Ascending aorta (tissue), 2 donors: ENCODE data around the gene LIMS2. TPM values are rescaled to one million over a fixed set of nuclear protein-coding genes. Genes with fewer than 3 reads are reported as not detected.

Source experiments
- DNase-seq, 2 donors: peaks; one replicate each; pipeline ENCODE4 v3.0.0-alpha.2; 2019; ENCODE audit warnings: low spot score in 2 of 2
- H3K27ac ChIP-seq, 2 donors: fragments of 200-600 bp; sonication (generic); one replicate each; pipeline ENCODE4 v1.5.1; 2016 to 2017; ENCODE audit warnings: mild to moderate bottlenecking in 1 of 2
- H3K27me3 ChIP-seq: fragments of 200-600 bp; sonication (generic); one replicate; pipeline ENCODE4 v1.5.1; 2017
- H3K36me3 ChIP-seq, 2 donors: fragments of 200-600 bp; sonication (generic); one replicate each; pipeline ENCODE4 v1.5.1; 2016
- H3K4me1 ChIP-seq, 2 donors: fragments of 200-600 bp; sonication (generic); one replicate each; pipeline ENCODE4 v1.5.1; 2016 to 2017; ENCODE audit warnings: mild to moderate bottlenecking in 1 of 2
- H3K4me3 ChIP-seq, 2 donors: fragments of 200-600 bp; sonication (generic); one replicate each; pipeline ENCODE4 v1.5.1; 2016 to 2017; ENCODE audit warnings: mild to moderate bottlenecking in 1 of 2
- H3K9me3 ChIP-seq, 2 donors: fragments of 200-600 bp; sonication (generic); one replicate each; pipeline ENCODE4 v1.5.1; 2016
- intact Hi-C: fragments of 100-400 bp; cut with DNase I; formaldehyde crosslinking; loops from one replicate; pipeline ENCODE4 v1.15.1; 2023
- total RNA-seq: library from RNA; depleted of rRNA; stranded (reverse); fragments of >200 nt; gene quantifications from one replicate; pipeline ENCODE4 v1.1.0, GENCODE V29; 2016
- TF ChIP-seq, protein P1 (sequence below), 3 experiments: fragments of 200-600 bp in 2 of 3; fragments of 450-650 bp in 1 of 3; sonication (generic) in 2 of 3; IDR thresholded peaks; one replicate each; pipeline ENCODE4 v1.5.1; 2016 to 2019; ENCODE audit warnings: antibody characterized with exemption in 3 of 3, mild to moderate bottlenecking in 1 of 3, moderate library complexity in 1 of 3

Gene LIMS2
- total RNA-seq, 1 donor from 2014 or later: 169 TPM

DNA sequence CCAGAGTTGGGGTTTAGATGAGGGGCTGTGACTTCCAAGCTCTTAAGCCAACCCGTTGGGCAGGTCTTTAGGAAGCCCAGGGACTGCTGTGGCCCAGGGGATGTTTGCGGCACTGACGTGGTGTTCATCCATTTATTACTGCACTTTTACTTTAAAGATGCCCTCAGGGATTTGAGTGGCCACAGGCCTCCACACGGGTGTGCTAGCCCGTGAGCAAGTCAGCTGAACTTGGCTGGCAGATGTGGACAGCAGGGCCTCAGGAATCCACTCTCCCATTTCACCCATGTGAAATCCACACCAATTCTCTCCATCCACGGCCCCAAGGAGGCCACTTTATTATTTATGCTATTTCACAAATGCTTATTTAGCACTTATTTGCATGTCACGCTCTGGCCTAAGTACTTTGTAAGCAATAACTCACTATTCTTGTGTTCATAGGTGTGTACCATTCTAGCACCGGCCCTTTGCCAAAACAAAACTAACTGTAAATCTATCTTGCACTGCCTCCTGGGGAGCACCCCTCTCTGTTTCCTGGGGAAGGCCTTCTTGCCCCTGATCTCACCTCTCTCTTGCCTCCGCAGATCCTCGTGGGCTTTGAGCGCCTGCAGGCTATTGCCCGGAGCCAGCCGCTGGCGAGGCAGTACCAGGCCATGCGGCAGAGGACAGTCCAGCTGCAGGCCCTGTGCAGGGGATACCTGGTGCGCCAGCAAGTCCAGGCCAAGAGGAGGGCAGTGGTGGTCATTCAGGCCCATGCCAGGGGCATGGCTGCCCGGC, 68.5 kb downstream of the LIMS2 start:
- TF ChIP-seq, protein P1, sequence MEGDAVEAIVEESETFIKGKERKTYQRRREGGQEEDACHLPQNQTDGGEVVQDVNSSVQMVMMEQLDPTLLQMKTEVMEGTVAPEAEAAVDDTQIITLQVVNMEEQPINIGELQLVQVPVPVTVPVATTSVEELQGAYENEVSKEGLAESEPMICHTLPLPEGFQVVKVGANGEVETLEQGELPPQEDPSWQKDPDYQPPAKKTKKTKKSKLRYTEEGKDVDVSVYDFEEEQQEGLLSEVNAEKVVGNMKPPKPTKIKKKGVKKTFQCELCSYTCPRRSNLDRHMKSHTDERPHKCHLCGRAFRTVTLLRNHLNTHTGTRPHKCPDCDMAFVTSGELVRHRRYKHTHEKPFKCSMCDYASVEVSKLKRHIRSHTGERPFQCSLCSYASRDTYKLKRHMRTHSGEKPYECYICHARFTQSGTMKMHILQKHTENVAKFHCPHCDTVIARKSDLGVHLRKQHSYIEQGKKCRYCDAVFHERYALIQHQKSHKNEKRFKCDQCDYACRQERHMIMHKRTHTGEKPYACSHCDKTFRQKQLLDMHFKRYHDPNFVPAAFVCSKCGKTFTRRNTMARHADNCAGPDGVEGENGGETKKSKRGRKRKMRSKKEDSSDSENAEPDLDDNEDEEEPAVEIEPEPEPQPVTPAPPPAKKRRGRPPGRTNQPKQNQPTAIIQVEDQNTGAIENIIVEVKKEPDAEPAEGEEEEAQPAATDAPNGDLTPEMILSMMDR (IDR thresholded peaks at IDR 0.05): no peak
- H3K9me3 ChIP-seq: no peaks in the 10 kb centered on the region
- no peaks in the 10 kb centered on the region for H3K27me3 ChIP-seq
- H3K27ac ChIP-seq: no peak overlapping the region
- intact Hi-C loops: no loop called here
- peak in 1 of 2 donors; percentile 25 for DNase-seq
- H3K4me1 ChIP-seq: no peaks in the 10 kb centered on the region
- no peaks in the 10 kb centered on the region for H3K36me3 ChIP-seq
- no peak overlapping the region for H3K4me3 ChIP-seq

- H3K9me3 ChIP-seq: no peaks in the 10 kb centered on the region
- no peaks in the 10 kb centered on the region for H3K4me1 ChIP-seq
- intact Hi-C loops: no loop called here
- no peaks in the 10 kb centered on the region for H3K36me3 ChIP-seq
- no peak overlapping the region for H3K4me3 ChIP-seq
- no peak overlapping the region for H3K27ac ChIP-seq
- TF ChIP-seq, protein P1 (IDR thresholded peaks at IDR 0.05): no peak
- peak in 1 of 2 donors; percentile 30 for DNase-seq
- H3K27me3 ChIP-seq: no peaks in the 10 kb centered on the region
Observed at GRCh38 chr2:127605691-127606263, 69.6 kb downstream of the LIMS2 start.

DNA sequence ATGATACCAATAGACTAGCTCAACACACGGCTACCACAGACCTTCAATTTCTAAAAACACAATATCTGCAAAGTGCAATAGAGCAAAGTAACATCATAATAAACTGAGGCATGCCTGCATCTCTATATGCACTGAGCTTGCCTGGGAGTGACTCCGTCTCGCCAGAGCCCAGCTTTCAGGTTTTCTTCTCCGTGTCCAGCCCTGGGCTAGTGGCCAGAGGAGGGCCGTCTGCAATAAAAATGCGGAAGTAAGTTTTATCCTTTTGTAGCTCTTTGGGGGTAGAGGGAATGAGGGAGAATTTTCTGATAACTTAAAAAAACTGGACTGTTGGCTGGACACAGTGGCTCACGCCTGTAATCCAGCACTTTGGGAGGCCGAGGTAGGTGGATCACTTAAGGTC, 70.3 kb downstream of the LIMS2 start:
- Histone ChIP-seq H3K4me3 (no peak overlapping the region), H3K4me1 (no peaks in the 10 kb centered on the region), H3K27ac (no peak overlapping the region), H3K27me3 (no peaks in the 10 kb centered on the region), H3K9me3 (no peaks in the 10 kb centered on the region), H3K36me3 (no peaks in the 10 kb centered on the region)
- TF ChIP-seq, protein P1 (IDR thresholded peaks at IDR 0.05): no peak
- peak in 1 of 2 donors; percentile 16 for DNase-seq
- intact Hi-C loops: no loop called here

DNA sequence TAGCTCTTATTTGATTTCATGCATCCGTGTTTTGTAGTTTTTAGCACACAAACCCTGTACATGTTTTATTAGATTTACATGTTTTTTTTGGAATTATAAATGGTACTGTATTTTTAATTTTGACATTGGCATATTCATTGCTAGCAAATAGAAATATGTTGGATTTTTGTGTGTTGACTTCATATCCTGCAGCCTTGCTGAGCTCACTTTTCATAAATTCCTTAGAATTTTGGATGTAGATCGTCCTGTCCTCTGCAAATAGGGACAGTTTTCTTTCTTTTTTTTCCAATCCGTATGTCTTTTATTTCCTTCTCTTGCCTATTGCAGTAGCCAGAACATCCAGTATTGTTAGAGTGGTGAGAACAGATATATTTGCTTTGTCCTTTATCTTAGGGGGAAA, 76.1 kb downstream of the LIMS2 start:
- TF ChIP-seq, protein P1 (IDR thresholded peaks at IDR 0.05): no peak
- Histone ChIP-seq H3K27ac (no peak overlapping the region), H3K4me3 (no peak overlapping the region), H3K4me1 (no peaks in the 10 kb centered on the region), H3K27me3 (no peaks in the 10 kb centered on the region), H3K36me3 (no peaks in the 10 kb centered on the region), H3K9me3 (no peaks in the 10 kb centered on the region)
- DNase-seq: no peak
- intact Hi-C loops: no loop called here

DNA sequence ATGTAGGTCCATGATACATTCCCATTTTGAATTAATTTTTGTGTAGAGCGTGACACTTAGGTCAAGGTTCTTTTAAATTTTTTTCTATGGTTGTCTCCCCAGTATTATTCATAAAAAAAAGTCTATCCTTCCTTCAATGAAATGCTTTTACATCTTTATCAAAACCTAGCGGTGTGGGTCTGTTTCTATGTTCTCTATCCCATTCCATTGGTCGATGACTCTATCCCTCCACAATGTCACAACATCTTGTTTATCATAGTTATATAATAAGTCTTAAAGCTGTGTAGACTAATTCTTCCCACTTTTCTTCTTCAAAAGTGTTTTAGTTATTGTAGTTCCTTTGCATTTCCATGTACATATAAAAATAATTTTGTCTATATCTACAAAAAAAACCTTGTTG, 76.6 kb downstream of the LIMS2 start:
- Histone ChIP-seq H3K27me3 (no peaks in the 10 kb centered on the region), H3K36me3 (no peaks in the 10 kb centered on the region), H3K4me3 (no peak overlapping the region), H3K9me3 (no peaks in the 10 kb centered on the region), H3K27ac (no peak overlapping the region), H3K4me1 (no peaks in the 10 kb centered on the region)
- TF ChIP-seq, protein P1 (IDR thresholded peaks at IDR 0.05): no peak
- DNase-seq: no peak
- intact Hi-C loops: no loop called here
